GM19193 (cell line): ENCODE measurements around the gene HORMAD2.

ENCODE experiments used
- POLR2A ChIP-seq: IDR thresholded peaks from 4 replicates; pipeline ENCODE4 v1.6.1; 2011; ENCODE audit not compliant: insufficient read depth, insufficient read length; ENCODE audit errors: extremely low read depth

HORMAD2 gene

DNA sequence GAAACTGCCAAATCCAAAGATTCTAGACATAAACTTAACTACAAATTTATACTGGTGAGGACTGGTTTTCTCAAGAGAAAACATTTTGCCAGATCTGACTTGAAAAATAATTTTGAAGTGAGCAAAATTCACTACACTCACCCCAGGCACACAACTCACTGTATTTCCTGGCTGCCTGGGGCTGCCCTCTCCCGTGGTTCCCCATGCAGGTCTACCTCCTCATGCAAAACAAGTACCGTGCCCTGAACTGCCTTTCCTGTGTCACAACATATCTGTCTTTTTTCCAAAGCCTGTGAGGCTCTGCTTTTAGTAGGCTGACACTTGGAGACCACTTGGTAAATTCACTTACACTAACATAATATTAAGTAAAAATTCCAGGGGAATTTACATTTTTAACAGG lies 89.9 kb downstream of the HORMAD2 start:
- TF ChIP-seq POLR2A: no peak

DNA sequence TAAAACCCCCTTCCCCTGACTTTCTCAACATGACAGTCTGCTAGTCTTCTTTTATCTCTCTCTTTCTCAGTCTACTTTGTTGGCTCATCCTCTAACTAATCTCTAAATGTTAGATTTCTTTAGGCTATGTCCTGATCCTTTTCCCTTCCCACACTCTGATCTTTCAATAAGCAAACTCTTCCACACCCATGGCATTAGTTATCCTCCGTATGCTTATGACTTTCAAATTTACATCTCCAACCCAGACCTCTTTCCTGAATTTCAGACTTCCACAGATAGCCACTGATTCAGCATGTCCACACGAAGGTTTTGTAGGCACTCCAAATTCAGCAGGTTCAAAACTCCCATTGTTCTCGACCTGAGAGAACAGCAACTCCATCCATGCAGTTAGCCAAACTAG lies 90.7 kb downstream of the HORMAD2 start:
- TF ChIP-seq POLR2A: no peak

DNA sequence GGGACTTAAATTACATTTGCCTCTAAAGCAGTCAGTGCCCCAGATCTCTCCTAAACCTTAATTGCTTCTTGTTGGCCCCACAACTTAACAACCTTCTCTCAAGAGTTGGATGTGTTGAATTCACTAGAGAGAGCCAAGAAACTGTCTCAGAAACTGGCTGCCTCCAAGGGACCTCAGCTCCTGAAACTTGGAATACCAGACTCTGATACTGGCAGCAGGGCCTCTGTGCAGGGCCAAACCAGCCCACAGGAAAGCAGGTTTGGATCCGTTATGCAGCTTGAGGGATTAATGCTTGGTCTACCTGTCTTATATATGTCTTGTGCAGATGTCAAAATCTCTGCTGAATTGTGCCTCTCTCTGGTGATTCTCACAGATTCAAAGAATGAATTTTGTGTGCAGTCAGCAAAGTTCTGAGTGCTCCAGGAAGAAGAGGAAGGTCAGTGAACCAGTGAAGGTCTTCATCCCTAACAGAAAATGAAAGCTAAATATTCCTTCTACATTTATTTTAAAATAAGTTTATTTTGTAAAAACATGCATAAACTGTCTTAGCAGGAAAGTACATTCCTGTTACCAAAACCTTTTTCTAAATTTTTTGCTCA lies 95.5 kb downstream of the HORMAD2 start:
- no peak for TF ChIP-seq POLR2A

DNA sequence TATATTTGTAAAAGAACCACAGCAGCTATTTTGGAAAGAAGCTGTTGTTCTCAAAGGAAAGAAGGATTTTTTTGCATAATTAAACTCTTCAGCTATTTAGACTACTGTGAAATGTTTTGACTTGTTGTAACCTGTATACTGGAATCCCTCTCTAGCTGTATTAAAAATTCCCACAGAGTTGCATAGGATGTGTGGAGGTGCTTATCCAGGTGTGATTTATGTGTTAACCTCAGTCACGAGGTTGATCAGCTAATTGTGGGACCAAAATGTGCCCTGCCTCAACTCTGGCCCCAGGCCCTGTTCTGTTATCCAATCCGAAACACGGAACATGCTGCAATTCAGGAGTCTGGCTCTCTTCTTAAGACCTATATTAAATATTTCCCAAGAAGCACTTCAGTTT lies 96.2 kb downstream of the HORMAD2 start:
- no peak for TF ChIP-seq POLR2A

DNA sequence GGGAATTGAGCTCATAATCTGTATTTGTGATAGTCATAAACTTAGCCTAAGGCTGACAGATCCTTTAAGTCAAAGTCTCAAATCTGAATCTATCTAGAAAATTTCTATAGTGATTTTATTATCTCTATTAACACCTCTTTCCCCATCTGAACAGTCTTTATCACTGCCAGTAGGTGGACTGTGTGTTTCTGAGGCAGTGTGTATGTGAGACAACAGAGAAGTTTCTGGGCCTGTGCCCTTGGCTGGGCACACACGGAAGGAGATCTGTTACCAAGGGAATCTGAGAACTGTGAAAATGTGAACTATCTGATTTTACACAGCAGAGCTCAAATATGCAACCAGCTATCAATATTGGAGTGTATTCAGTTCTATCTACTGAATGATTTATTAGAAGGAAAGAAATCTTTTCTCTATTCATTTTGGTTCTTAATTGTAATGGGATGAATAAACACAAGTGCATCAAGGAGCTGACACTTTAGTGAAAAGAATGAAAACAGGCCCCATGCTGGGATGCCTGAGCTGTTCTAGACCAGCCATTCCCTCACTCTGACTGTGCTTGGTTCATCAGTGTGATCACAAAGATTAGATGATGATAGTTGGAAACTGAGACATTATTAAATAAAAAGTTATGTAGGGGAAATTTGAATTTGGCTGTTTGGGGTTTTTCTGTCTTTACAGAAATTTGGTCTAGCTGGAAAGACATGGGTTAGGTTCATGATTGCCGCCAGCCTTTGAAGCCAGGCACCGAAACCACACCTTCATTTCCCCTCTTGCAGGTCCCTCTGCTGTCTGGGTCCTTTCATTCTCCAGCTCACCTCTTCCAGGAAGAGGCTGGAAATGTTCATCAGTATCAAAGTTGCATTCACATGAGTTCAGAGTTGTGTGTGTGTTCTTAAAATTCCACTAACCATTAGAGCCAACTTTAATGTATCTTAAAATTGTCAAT lies 98.2 kb downstream of the HORMAD2 start:
- no peak for TF ChIP-seq POLR2A

DNA sequence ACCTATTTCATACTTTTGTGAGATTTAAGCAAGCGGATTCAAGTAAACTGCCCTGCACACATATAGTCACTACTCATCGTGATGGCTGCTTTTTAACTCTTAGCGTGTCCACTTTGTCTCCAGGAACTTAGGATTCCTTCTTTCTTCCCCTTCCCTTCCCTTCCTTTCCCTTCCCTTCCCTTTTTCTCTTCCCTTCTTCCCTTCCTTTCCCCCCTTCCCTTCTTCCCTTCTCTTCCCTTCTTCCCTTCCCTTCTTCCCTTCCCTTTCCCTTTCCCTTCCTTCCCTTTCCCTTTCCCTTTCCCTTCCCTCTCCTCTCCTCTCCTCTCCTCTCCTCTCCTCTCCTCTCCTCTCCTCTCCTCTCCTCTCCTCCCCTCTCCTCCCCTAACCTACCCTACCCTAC lies 100.4 kb downstream of the HORMAD2 start:
- no peak for TF ChIP-seq POLR2A

DNA sequence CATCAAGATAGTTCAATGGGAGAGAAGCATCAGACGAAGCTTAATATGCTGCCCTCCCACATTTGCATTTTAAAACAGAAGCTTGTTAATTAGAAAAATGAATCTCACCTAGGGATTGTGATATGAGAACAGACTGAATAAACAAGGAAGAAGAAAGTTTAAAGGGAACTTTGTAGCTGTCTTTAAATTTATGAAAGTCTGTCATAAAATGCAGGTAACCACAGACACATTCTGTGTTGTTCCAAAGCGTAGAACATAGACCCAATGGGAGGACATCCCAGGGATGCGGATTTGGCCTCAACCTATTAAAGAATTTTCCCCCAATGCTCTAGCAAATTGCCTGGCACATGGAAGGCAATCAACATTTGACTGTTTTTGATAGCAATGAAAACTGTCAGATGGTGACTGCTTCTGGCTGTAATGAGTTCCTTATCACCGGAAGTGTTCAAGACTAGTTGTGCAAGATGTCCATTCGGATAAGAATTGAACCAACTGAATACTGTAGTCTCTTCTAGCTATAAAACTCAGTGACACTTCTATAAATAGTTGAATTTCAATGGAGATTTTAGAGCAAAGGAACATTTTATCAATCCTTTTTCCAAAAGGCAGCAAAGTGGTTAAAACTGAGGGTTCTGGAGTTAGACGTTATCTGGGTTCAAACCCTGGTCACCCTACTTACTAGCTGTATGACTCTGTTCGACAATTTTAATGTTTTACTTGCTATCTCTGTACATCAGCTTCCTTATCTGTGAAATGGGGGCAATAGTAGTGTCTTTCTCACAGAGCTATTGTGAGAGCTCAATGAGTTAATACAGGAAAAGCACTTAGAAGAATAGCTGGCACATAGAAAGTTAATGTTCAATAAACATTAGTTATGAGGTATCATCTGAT lies 101.4 kb downstream of the HORMAD2 start:
- TF ChIP-seq POLR2A: no peak

DNA sequence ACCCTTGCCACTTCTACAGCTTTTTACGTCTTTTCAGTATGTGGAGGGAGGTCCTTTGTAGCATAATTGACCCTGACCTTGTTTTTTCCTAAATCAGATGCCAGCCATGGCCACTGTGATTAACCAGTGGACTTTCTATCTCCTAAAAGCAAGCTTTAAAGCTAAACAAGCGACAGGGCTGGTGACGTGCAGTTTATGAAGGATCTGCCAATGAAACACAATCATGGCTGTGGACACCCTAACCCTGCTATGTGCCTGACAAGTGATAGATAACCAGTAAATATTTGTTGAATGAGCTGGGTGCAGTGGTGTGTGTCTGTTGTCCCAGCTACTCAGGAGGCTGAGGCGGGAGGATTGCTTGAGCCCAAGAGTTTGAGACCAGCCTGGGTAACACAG lies 102.1 kb downstream of the HORMAD2 start:
- no peak for TF ChIP-seq POLR2A

DNA sequence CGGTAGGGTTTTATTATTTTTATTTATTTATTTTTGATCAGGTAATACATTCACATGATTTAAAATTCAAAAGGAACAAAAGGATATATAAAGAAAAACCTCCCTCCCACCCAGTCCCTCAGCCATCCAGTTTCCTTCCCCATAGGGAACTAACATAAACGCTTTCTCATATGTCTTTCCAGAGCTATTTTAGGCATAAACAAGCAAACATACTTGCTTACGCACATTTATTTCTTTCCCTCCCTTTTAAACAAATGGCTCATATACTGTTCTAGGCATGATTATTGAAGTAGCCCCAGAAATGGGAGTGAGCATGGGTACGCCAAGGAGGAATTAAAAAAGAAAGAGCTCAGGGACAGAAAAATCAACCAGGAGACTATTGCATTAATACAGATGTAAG lies 102.6 kb downstream of the HORMAD2 start:
- no peak for TF ChIP-seq POLR2A

DNA sequence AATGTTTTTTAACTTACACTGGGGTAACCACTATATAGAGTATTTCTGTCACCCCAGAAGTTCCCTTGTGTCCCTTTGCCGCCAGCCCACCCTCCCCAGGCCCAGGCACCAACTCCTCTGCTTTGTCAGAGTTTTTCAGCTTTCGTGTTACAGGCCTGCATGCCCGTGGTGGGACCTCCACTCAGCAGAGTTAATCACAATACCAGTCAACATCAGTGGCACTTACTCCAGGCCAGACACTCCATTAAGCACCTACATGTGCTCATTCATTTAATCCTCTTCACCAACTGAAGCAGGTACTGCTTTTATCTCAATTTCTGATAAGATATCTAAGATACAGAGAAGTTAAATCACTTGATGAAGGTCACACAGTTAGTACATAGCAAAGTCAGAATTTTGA lies 103.0 kb downstream of the HORMAD2 start:
- TF ChIP-seq POLR2A: no peak

DNA sequence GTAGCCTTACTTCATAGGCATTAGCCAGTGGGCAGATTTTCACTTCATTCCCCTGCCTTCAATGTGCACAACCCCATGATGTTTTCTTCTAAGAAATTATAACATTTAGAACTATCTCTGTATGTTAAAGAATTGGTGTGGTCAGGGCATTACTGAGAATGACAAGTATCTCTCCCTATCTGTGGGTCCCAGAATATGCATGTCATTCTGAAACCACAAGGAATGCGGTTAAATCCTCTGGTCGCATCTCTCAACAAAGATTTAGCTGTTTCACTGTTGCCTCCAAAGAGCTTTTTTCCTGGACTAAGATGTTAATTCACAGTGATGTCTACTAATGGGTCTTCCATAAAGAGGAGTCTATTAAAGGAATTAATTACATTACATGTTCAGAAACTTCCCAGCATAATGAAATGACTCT lies 103.6 kb downstream of the HORMAD2 start:
- TF ChIP-seq POLR2A: no peak

DNA sequence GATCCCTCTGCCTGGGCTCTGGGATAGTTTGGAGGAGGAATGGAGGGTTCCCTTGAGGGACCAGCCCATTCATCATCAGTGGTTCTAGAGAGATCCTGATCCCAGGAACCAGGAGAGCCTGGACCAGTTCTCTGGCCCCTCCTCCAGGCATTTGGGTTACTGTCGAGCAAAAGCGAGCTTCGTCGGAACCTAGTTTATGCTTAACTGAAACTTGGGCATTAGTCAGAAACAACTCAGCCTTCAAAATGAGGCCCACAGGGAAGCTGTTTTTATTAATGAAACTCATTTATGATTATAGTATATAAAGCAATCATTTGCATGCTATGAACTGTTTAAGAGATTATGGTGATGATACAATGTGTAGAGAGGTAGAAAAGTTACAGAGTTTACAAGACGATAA lies 104.9 kb downstream of the HORMAD2 start:
- no peak for TF ChIP-seq POLR2A

DNA sequence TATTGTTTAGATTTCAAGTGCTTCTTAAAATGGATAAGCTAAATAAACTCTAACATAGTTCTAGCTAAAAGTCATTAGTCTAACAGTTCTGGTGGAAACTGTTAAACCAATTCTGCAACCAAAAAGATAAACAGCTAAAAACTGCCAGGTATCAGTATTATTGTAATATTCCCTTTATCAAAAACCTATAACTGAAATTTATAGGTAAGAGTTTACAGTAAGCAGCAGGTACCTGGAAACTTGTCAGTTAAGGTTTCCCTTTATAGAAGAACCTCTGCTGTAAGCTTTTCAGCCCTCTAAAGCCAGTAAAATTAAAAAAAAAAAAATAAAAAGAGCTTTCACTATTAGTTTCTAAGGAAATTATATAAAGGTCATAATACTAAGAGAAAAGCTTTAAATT lies 105.3 kb downstream of the HORMAD2 start:
- TF ChIP-seq POLR2A: no peak

DNA sequence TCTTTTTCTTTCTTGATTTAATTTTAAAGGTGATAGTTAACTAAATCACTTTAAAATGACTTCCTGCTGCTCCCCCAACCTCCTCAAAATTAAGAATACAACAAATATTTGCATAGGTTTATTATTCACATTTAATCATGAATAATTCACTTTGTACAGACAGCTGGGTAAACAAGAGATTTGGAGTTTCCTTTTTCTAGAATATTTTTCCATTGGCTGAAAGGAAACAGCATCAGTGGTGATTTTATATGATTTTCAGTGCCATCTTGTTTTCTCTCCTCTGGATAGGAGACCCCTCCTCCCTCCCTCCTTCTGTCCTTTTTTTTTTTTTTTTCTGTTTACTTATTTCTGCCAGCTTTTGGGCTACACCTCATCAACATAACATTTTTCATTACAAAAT lies 105.8 kb downstream of the HORMAD2 start:
- no peak for TF ChIP-seq POLR2A

DNA sequence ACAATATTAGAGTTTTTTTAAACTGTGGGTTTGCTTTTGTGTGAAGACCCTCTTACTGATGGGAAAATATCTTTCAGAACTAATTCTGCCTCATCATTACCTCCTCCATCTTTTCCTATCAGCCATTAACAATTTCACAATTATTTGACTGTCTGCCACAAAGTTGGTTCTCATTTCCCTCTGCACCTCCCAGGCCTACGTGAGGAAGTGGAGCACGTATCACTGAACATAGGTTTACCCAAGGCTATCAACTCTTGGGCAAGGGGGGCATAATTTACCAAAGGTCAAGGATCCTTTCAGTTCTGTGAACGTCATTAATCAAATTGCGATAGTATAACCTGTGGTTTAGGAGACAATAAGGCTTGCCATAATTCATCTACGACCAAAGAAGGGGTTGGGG lies 106.2 kb downstream of the HORMAD2 start:
- no peak for TF ChIP-seq POLR2A
